Measurements from ENCODE around the gene PRKCA. TPM values are rescaled to one million over a fixed set of nuclear protein-coding genes. Genes with fewer than 3 reads are reported as not detected.

The PRKCA gene
- total RNA-seq, 4 donors from 2014 or later = 9.0 to 76.1 (median 15.1) TPM

DNA sequence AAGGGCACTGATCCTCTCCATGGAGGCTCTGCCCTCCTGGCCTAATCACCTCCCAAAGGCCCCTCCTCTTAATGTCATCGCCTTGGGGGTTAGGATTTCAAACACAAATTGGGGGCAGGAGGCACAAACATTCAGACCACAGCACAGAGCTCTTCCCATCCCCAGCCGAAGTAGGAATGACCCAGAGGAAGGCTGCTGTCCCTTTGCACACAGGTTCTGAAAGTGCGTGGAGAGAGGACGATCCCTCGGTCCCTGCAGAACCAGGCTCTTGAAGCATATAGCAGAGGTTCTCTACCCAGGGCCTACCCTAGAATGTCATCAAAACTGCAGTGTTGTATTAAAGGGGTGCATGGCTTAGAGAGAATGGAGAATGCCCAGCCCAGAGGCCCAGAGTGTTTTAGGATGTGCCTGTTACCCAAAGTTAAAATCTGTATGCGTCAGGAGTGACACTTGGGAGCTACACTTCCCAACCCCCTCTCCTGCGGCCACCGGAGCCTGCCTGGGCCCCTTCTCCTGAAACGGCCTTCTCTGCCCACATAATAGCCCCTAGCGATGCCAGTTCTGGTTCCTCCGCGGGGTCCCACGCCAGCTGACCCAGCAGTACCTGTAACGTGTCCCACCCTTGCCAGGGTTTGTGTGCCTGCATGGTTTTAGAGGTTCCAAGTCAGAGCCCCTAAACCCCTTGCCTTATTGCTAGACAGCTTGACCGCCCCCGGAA, 373.0 kb downstream of the PRKCA start:
- no peak overlapping the region for H3K4me3 ChIP-seq
- TF ChIP-seq, protein P1, sequence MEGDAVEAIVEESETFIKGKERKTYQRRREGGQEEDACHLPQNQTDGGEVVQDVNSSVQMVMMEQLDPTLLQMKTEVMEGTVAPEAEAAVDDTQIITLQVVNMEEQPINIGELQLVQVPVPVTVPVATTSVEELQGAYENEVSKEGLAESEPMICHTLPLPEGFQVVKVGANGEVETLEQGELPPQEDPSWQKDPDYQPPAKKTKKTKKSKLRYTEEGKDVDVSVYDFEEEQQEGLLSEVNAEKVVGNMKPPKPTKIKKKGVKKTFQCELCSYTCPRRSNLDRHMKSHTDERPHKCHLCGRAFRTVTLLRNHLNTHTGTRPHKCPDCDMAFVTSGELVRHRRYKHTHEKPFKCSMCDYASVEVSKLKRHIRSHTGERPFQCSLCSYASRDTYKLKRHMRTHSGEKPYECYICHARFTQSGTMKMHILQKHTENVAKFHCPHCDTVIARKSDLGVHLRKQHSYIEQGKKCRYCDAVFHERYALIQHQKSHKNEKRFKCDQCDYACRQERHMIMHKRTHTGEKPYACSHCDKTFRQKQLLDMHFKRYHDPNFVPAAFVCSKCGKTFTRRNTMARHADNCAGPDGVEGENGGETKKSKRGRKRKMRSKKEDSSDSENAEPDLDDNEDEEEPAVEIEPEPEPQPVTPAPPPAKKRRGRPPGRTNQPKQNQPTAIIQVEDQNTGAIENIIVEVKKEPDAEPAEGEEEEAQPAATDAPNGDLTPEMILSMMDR (IDR thresholded peaks at IDR 0.05) = no peak
- no peak for TF ChIP-seq POLR2A (IDR thresholded peaks at IDR 0.05)
- intact Hi-C loops (cut with DNase I; ENCODE audit: low total_unique reads) = no loop called here
- DNase-seq = no peak
- H3K36me3 ChIP-seq = no peaks in the 10 kb centered on the region
- H3K27me3 ChIP-seq = no peaks in the 10 kb centered on the region
- peaks cover 0 to 9% of the 10 kb centered on the region in 2 donors for H3K4me1 ChIP-seq
- H3K9me3 ChIP-seq = no peaks in the 10 kb centered on the region
- peak overlapping the region in 1 of 2 donors; percentile 19 for H3K27ac ChIP-seq

DNA sequence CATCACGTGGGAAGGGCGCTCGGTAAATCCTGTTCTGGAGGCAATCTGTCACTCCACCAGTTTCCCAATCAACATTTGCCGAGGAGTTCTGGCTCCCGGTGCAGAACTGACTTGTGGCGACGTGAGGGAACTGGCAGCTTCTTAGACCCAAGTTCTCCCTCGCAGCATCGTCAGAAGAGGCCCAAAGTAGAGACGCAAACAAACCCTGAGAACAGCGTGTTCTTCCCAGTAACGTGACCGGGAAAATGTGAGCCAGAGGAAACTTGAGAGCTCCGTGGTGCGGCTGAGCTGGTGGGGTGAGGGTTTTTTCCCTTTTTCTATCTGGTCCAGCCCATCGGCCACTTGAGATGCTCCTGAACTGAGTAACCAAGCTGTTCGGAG, 373.6 kb downstream of the PRKCA start:
- H3K4me3 ChIP-seq = no peak overlapping the region
- intact Hi-C loops (cut with DNase I; ENCODE audit: low total_unique reads) = no loop called here
- TF ChIP-seq, protein P1 (IDR thresholded peaks at IDR 0.05) = no peak
- TF ChIP-seq POLR2A (IDR thresholded peaks at IDR 0.05) = no peak
- no peaks in the 10 kb centered on the region for H3K27me3 ChIP-seq
- DNase-seq = peak; percentile 27 to 61
- no peaks in the 10 kb centered on the region for H3K9me3 ChIP-seq
- no peaks in the 10 kb centered on the region for H3K36me3 ChIP-seq
- peak overlapping the region in 1 of 2 donors; percentile 20 for H3K27ac ChIP-seq
- peaks cover 0 to 9% of the 10 kb centered on the region in 2 donors for H3K4me1 ChIP-seq

DNA sequence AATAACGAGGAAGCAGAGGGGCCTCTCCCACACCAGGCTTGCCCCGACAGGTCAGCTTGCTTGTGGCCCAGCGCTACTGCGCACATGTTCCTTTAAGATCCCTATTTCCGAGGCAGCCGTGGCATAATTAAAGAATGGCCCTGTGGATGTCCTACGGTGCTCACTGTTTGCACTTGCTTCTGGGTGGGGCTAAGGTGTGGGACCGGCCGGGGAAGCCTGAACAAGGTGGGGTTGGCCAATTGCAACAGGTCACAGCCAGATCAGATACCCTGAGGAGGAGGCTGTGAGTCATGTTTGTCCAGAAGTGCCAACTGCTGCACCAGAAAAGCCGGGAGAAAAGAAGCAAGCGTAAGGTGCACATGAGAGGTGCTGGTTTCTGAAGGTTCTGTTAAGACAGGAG, 374.0 kb downstream of the PRKCA start:
- H3K27me3 ChIP-seq = no peaks in the 10 kb centered on the region
- H3K4me1 ChIP-seq = peaks cover 0 to 9% of the 10 kb centered on the region in 2 donors
- intact Hi-C loops (cut with DNase I; ENCODE audit: low total_unique reads) = no loop called here
- no peak overlapping the region for H3K4me3 ChIP-seq
- TF ChIP-seq, protein P1 (IDR thresholded peaks at IDR 0.05) = no peak
- no peak for TF ChIP-seq POLR2A (IDR thresholded peaks at IDR 0.05)
- no peaks in the 10 kb centered on the region for H3K36me3 ChIP-seq
- no peaks in the 10 kb centered on the region for H3K9me3 ChIP-seq
- H3K27ac ChIP-seq = peak overlapping the region in 1 of 2 donors; percentile 20
- no peak for DNase-seq

DNA sequence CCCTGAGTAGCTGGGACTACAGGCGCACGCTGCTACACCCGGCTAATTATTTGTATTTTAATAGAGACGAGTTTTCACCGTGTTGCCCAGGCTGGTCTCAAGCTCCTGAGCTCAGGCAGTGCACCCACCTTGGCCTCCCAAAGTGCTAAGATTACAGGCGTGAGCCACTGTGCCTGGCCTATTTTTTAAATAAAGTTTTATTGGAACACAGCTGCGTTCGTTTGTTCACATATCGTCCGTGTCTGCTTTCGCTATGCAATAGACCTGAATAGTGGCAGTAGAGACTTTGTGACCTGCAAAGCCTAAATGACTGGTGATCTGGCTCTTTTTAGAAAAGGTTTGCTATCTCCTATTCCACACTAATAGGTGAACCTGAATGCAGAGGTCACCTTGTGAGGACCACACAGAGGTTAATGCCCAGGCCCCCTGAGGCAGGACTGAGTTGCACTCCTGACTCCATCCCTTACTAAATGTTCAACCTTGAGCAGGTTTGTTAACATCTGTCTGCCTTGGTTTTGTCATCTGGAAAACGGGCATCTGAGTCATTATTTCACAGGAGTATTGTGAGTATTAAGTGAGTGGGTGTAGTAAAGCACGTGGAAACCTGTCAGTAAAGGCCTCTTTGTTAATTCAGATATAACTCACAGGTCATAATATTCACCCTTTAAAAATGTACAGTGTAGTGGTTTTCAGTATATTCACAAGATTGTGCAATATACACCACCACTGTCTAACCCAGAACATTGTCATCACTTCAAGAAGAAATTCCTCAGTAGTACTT, 375.0 kb downstream of the PRKCA start:
- Histone ChIP-seq H3K9me3 (no peaks in the 10 kb centered on the region), H3K4me1 (peaks cover 0 to 9% of the 10 kb centered on the region in 2 donors), H3K36me3 (no peaks in the 10 kb centered on the region), H3K4me3 (no peak overlapping the region), H3K27ac (no peak overlapping the region), H3K27me3 (no peaks in the 10 kb centered on the region)
- TF ChIP-seq, protein P1 (IDR thresholded peaks at IDR 0.05) = no peak
- no peak for TF ChIP-seq POLR2A (IDR thresholded peaks at IDR 0.05)
- DNase-seq = no peak
- intact Hi-C loops (cut with DNase I; ENCODE audit: low total_unique reads) = no loop called here

DNA sequence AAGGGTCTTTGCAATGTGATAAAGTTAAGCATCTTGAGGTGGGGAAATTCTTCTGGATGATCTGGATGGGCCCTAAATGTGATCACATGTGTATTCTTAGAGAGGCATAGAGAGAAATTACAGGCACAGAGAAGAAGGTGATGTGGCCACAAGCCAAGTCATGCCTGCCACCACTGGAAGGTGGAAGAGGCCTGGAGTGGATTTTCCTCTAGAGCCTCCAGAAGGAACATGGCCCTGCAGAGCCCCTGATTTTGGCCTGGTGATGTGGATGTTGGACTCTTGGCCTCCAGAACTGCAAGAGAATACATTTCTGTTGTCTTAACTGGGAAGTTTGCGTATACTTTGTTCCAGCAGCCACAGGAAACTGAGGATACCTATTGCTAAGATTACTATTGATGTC, 375.6 kb downstream of the PRKCA start:
- intact Hi-C loops (cut with DNase I; ENCODE audit: low total_unique reads) = no loop called here
- peaks cover 0 to 9% of the 10 kb centered on the region in 2 donors for H3K4me1 ChIP-seq
- no peaks in the 10 kb centered on the region for H3K9me3 ChIP-seq
- no peak overlapping the region for H3K27ac ChIP-seq
- H3K36me3 ChIP-seq = no peaks in the 10 kb centered on the region
- H3K27me3 ChIP-seq = no peaks in the 10 kb centered on the region
- TF ChIP-seq, protein P1 (IDR thresholded peaks at IDR 0.05) = no peak
- TF ChIP-seq POLR2A (IDR thresholded peaks at IDR 0.05) = no peak
- no peak overlapping the region for H3K4me3 ChIP-seq
- no peak for DNase-seq

Measured in uterus (tissue), 4 donors.